HG02642 (cell line): ENCODE measurements around the gene TUBE1.

ENCODE experiments used
- ATAC-seq: cut with Tn5 transposase; IDR thresholded peaks from one replicate; pipeline ENCODE4 v1.9.1; 2021; ENCODE audit warnings: mild to moderate bottlenecking; ENCODE audit not compliant: unreplicated experiment, poor library complexity

TUBE1 gene

DNA sequence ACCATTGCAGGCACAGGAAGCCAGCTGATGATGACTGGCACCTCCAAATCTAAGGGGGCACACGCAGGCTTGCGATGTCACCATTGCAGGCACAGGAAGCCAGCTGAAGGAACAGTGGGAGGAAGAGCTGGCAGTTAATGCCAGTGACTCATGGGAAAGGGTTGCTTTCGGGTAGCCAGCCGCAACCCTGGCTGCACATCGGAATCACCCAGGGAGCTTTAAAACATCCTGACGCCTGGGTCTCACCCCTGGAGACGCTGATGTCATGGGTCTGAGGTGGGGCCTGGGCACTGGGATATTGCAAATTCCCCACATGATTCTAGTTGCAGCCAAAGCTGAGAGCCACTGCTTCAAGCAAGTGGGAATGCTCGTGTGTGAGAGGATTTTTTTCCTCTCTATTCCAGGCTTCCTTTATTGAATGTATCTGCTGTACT lies 49.5 kb downstream of the TUBE1 start:
- ATAC-seq = no peak

DNA sequence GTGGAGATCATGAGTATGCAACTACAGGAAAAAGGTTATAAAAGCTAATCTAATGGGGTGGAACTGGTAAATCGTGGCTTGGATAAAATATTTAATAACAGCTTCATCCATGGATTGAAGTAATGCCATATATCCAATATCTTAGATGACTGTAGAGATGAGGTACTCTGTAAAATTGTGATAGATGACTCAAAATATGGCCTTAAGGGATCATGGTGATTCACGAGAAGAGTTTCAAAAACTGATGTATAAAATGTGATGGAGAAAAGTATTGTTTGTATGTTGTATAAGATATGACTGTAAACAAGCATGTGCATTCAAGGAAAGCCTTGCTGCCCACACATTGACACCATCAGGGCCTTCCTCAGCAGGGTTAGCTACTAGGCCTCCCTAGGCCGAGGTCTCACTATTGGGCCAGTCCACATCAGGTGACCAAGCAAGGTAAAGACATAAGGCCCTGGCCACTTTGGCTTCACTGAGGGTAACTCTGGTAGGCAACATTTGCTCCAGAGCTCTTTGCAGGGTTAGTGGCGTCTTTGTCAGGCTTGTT lies 51.1 kb downstream of the TUBE1 start:
- ATAC-seq = no peak

DNA sequence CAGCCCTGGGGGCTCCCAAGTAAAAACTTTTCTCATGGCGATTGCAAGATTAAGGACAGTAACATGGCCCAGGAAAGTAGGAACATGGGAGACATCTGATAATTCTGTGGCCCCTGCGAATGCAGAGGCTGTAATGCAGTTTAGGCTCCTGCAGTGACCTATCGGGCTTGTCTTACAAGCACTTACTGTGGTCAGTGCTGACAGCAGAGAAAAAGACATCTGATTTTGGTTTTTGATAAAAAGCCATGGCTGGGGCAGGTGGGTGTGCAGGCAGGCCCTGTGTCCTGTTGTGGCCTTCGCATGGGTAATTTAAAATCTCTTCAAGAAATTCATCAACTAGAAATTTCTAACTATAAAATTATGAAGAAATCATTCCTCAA lies 52.7 kb downstream of the TUBE1 start:
- no peak for ATAC-seq

DNA sequence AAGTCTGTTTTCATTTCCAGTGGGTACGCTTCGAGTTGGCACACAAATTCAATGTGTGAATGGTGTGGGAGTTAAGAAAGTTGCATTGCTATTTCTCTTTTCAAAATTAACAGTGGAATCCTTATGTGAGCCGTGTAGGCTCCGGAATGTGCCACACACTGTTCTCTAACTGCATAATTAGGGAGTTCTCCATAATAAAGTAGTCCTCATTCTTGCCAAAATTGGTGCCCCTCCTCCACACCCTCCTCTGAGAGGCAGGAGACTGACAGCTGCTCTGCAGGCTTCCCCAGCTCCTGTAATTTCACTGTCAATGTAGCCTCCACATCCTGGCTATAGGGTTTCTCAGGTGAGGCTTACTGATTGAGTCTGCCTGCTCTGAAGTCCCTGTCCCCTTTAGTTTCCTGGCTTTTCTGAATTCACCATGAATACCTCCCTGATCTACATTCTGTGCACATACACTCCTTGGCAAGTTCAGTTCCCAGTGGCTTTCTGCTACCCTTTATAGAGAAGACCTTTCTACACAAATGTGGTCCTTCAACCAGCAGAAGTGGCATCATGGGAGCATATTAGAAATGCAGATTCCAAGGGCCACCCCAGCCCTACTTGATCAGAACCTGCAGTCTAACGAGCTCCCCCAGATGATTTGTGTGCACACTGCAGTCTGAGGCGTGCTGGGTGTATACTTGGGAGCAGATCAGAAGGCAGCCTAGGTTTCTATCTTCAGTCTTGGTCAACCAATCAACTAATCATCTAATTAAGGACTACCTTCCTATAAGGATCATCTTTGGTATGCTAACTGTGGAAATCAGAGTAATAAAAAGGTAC lies 53.3 kb downstream of the TUBE1 start:
- ATAC-seq = no peak

DNA sequence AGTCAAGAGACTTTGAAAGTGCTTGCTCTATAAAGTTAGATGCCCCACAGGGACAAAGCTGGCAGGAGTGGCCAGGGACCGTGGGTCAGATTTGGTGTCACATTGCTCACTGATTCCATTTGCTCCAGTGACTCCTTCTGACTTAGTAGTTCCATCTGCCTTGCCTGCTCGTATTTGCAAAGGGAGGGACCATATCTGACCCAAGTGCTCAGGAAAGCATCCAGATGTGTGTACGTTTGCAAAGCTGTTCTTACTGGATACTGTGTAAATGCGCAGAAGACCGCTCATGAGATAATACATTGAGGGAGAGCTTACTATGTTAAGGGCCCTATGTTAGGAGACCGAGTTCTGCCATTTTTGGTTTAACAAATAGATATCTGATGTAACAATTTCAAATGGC lies 54.6 kb downstream of the TUBE1 start:
- no peak for ATAC-seq

DNA sequence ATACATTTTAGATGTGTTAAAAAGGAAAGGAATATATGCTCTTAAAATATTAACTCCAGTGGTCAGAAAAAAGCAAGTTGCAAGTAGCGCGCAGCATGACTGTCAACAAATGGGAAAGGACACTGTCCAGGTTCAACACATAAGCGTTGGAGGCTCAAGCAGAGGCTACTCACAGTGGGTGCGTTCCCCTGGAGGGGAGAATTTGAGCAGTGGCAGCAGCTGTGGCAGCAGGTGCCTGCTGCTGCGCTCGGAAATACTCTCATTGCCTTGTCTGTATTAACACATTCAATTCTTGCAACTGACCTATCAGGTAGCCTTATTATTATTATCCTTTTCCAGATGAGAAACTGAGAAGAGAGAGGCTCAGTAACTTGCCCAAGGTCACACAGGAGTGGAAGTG lies 55.3 kb downstream of the TUBE1 start:
- ATAC-seq = no peak

DNA sequence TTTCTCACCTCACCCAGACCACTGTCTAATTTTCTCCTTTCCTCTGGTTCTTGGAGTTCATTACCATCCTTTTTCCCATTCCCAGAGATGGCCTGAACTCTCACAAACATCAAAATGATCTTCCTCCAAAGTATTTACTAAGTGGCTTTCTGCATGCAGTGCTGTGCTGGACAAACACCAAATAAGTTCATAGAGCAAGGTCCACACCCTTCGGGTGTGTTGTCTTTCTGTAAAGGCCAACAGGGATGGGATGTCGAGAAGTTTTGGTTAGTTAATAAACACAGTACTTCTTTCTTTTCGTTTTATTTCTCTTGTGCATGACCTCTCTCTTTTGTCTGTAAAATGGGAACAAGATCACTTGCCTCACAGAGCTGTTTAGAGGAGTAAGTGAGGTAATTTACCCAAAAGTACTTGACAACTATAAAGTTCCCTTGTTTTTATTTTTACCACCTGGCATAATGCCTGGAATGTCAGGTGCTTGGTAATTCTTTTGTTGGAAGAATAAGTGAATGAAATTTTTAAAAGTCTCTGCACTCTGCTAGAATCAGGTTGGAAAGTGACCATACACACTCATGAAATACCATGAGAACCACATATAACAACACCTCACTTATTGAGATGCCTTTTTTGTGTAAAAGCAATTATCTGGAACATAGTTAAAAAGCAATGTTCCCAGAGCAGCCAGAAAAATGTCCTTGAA lies 56.2 kb downstream of the TUBE1 start:
- ATAC-seq = no peak

DNA sequence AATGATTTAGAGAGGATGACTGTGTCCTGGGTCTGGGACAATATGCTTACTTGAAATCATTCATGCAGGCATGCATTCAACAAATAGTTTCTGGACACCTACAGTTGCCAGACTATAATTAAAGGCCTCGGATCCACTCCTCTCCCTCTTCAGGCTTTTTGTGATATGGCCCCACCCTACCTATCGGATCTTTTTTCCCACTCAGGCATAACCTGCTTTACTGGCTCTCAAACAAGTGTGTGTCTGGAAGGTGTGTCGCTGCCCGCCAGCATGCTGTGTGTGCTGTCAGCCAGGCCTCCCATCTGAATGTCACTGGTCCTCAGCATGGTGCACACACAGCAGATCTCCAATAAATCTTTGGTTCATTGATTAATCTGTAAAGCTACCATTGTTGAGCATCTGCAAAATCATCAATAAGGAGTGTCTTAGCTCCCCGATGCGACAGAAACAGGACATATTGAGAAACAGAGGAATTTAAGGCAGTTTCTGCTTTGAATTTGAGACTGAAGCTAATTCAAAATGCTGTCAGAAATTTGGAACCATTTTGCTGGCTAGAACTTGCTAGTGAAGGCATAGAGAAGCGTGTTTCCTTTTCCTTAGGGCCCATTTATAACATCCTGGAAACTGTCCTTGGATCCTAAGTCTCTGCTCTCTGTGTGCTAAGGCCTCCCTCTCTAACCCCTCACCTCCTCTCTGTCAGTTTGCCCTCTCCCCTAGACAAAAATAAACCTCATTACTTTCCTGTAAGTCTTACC lies 56.9 kb downstream of the TUBE1 start:
- no peak for ATAC-seq

DNA sequence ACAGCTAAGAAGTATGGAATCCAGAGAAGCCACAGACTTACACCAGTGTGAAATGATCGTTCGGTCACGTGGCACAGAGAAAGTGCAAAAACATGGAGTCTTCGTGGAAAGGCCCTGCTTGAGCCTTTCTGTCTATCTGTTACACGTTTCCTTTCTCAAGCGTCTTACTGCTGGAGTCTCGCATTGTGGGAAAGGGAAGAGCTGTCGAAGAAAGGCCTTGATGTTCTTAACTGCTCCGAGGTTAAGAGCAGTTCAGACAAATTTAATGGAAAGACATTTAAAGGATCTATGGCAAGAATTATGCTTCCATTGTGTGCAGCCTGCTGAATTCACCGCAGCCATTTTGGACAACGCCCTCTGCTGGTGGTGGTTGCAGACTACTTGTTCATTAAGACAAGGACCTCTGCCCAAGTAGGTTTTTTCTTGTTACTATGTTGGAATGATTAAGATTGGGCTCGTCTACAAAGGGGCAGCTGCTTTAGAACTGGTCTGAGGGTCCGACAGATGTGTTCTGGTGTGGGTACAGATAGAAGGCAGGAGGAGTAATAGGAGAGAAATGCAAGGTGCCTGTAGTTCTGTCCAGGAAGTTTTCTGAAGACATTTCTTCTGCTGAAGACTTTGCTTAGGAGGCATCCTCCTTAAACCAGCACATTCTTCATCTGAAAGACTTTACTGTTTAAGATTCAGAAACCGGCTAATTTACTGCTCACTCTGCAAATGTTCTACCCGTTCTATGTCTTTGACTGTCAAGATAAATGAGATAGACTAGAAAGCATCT lies 58.0 kb downstream of the TUBE1 start:
- ATAC-seq = peak; percentile 79

DNA sequence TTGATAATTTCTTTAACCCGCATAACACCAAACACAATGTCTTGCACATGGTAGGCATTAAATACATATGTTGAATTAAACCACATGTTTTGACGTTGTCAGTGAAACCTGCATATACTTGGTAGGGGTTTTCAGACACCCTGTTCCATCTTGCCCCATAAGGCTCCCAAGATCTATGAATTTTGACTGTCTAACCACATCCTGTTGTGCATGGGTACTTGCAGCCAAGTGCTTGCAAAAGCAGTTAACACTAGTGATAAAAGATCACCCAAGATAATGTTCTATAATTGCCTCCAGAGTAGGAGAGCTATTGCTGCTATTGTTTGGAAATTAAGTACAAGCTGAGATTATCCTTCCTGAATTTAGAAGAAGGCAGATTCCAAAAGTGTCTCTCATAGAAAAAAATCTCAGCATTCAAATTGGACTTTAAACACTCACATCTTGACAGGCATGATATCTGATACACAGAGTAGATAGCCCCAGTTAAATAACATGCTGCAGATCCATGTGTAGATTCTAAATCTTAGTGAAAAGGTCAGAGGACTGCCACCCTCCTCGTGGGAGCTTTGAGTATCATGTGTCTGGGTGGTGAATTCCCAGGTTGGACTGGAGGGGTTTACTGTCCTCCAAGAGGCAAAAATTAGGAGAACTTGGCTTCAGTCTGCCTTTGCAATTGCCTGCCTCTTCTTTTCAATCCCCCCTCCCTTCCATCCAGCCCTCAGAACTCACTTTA lies 59.2 kb downstream of the TUBE1 start:
- ATAC-seq = no peak

DNA sequence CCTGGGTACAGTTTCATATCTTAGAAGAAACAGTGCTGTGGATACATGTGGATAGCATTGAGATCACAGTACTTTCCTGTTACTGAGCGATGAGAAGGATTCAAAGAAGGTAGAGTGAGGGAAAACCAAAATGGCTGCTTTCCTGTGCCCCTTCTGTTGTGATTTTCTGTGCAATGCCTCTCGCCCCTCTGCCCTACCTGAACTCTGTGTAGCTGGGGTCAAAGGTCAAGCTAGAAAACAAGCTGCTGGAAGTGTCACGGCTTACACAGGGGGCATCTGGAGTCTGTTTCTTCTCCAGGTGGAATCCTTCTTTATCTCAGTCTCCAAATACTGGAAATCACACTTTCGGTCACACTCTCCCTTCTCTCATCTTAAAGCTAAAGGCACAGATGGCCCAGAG lies 60.3 kb downstream of the TUBE1 start:
- no peak for ATAC-seq

DNA sequence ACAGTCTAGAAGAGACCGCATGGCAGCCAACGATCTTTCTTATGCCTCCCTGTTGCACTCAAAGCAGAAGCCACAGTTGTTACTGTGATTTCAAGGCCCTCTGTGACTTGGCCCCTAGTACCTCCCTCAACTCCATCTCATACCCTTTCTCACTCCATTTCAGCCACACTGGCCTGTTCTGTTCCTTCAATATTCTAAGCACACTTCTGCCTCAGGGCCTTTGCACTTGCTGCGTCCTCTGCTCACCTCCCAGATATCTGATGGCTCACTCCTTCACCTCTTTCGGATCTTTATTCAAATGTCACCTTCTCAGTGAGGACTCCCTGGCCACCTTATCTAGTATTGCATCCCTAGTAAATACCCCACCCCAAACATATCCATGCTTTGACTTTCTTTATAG lies 62.8 kb downstream of the TUBE1 start:
- ATAC-seq = no peak

DNA sequence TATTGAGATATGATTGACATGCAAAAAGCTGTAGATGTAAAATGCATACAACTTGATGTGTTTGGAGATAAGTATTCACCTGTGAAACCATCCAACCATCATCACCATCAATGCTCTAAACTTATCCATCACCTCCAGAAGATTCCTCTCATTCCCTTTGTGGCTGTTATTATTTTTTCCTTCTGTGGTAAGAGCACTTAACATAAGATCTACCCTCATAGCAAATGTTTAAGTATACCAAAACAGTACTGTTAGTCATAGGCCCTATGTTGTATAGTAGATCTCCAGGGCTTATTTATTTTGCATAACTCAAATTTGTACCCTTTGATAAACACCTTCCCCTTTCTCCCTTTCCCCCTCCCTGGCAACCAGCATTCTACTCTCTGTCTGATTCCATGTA lies 64.5 kb downstream of the TUBE1 start:
- no peak for ATAC-seq

DNA sequence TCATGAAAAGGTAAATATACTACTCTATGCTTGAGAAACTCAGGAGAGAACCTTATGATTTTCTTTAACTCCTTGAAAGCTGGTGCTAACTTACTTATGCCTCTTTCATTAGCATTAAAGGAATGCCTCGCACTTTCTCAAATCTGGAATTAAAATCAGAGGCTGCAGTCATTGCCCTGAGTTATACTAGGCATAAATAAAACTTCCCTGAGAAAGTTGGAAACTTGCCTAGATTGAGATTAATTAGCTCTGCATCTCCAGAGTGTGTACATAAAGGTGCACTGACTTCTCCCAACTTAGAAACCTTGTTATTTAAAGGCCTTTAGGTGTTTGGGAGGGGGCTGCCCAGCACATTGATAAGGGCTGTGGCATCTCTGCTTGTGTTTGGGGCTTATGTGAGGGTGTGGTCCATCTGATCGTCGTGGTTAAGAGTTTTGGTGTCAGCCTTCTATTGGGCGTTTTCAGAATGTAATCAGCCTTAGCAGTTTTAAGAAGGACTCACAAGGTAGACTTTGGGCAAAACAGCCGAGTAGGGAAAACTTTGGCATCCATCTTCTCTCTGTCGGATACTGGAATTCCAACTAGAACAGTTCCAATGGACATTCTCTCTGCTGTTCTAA lies 65.5 kb downstream of the TUBE1 start:
- no peak for ATAC-seq
